SK-N-MC (cell line): ENCODE results near the gene LEF1.

Experiments
- EZH2 ChIP-seq: fragments of 200-600 bp; sonication (generic); IDR thresholded peaks from one replicate; pipeline ENCODE4 v1.6.1; 2017; ENCODE audit warnings: antibody characterized with exemption
- FOXP2 ChIP-seq: optimal IDR thresholded peaks from 2 replicates; pipeline ENCODE3; 2011; ENCODE audit warnings: mild to moderate bottlenecking, moderate library complexity; ENCODE audit not compliant: insufficient read depth; ENCODE audit errors: extremely low read length, control extremely low read depth
- POLR2AphosphoS5 ChIP-seq: IDR thresholded peaks from 2 replicates; pipeline ENCODE4 v1.6.1; 2012; ENCODE audit warnings: mild to moderate bottlenecking, low read depth, low read length, borderline replicate concordance

- TF ChIP-seq POLR2AphosphoS5 (no peak), EZH2 (no peak), FOXP2 (no peak)
These were observed 133.0 kb downstream of the LEF1 start for GRCh38 chr4:108035691-108036090.
